Activated naive CD8-positive, alpha-beta T cell treated with anti-CD3 and anti-CD28 coated beads, Interleukin-2, amount 50 U/mL, for 24 hours (primary cell): Measurements from ENCODE around the gene NEDD9.

Experiments
- ATAC-seq: fragments of 150-1000 bp; cut with Tn5 transposase; one replicate; pipeline ENCODE4 v1.10.0; 2021
- DNase-seq: peaks from one replicate; pipeline ENCODE4 v3.0.0; 2021
- H3K27ac Mint-ChIP-seq: one replicate; pipeline ENCODE4 v1.8.0; 2021; ENCODE audit warnings: mild to moderate bottlenecking, mixed read lengths
- H3K27me3 Mint-ChIP-seq: one replicate; pipeline ENCODE4 v1.8.0; 2021; ENCODE audit warnings: mixed read lengths
- H3K36me3 Mint-ChIP-seq: one replicate; pipeline ENCODE4 v1.8.0; 2021; ENCODE audit warnings: low read depth, mixed read lengths
- H3K4me1 Mint-ChIP-seq: one replicate; pipeline ENCODE4 v1.8.0; 2021; ENCODE audit warnings: mixed read lengths
- H3K4me3 Mint-ChIP-seq: one replicate; pipeline ENCODE4 v1.8.0; 2021; ENCODE audit warnings: mild to moderate bottlenecking, moderate library complexity, mixed read lengths
- H3K9me3 Mint-ChIP-seq: one replicate; pipeline ENCODE4 v1.8.0; 2021; ENCODE audit warnings: mixed read lengths

Gene NEDD9

GRCh38 chr6:11200356-11200755 lies 32.1 kb downstream of the NEDD9 start:
- H3K27ac Mint-ChIP-seq: no peak overlapping the region
- peaks cover 50% of the 10 kb centered on the region for H3K4me1 Mint-ChIP-seq
- no peak overlapping the region for H3K4me3 Mint-ChIP-seq
- DNase-seq (no peak), ATAC-seq (no peak)
- H3K36me3 Mint-ChIP-seq: peaks cover 42% of the 10 kb centered on the region
- no peaks in the 10 kb centered on the region for H3K9me3 Mint-ChIP-seq
- H3K27me3 Mint-ChIP-seq: no peaks in the 10 kb centered on the region

GRCh38 chr6:11198663-11199603 lies 33.5 kb downstream of the NEDD9 start:
- no peaks in the 10 kb centered on the region for H3K27me3 Mint-ChIP-seq
- H3K36me3 Mint-ChIP-seq: peaks cover 45% of the 10 kb centered on the region
- no peak for DNase-seq
- no peak overlapping the region for H3K4me3 Mint-ChIP-seq
- ATAC-seq: peak; percentile 65
- H3K4me1 Mint-ChIP-seq: peaks cover 50% of the 10 kb centered on the region
- no peaks in the 10 kb centered on the region for H3K9me3 Mint-ChIP-seq
- H3K27ac Mint-ChIP-seq: peak overlapping the region; percentile 81

GRCh38 chr6:11197850-11198249 lies 34.6 kb downstream of the NEDD9 start:
- Mint-ChIP-seq H3K4me3 (no peak overlapping the region), H3K27ac (no peak overlapping the region), H3K36me3 (peaks cover 47% of the 10 kb centered on the region)

GRCh38 chr6:11197175-11197536 lies 35.3 kb downstream of the NEDD9 start:
- no peaks in the 10 kb centered on the region for H3K27me3 Mint-ChIP-seq
- peaks cover 34% of the 10 kb centered on the region for H3K4me1 Mint-ChIP-seq
- ATAC-seq (no peak), DNase-seq (no peak)
- H3K4me3 Mint-ChIP-seq: no peak overlapping the region
- no peak overlapping the region for H3K27ac Mint-ChIP-seq
- no peaks in the 10 kb centered on the region for H3K9me3 Mint-ChIP-seq
- H3K36me3 Mint-ChIP-seq: peaks cover 50% of the 10 kb centered on the region

More at GRCh38 chr6:11197850-11198249, 34.6 kb downstream of the NEDD9 start:
- DNase-seq (no peak), ATAC-seq (no peak)
- no peaks in the 10 kb centered on the region for H3K9me3 Mint-ChIP-seq
- peaks cover 41% of the 10 kb centered on the region for H3K4me1 Mint-ChIP-seq
- H3K27me3 Mint-ChIP-seq: no peaks in the 10 kb centered on the region

GRCh38 chr6:11196511-11197174 lies 35.8 kb downstream of the NEDD9 start:
- DNase-seq: no peak
- Mint-ChIP-seq H3K4me3 (no peak overlapping the region), H3K27ac (no peak overlapping the region), H3K36me3 (peaks cover 51% of the 10 kb centered on the region), H3K27me3 (no peaks in the 10 kb centered on the region), H3K4me1 (peaks cover 29% of the 10 kb centered on the region), H3K9me3 (no peaks in the 10 kb centered on the region)
- ATAC-seq: no peak

- ATAC-seq (no peak), DNase-seq (no peak)
- H3K36me3 Mint-ChIP-seq: peaks cover 53% of the 10 kb centered on the region
- no peak overlapping the region for H3K27ac Mint-ChIP-seq
- peaks cover 16% of the 10 kb centered on the region for H3K4me1 Mint-ChIP-seq
- H3K9me3 Mint-ChIP-seq: no peaks in the 10 kb centered on the region
- no peak overlapping the region for H3K4me3 Mint-ChIP-seq
- no peaks in the 10 kb centered on the region for H3K27me3 Mint-ChIP-seq
Measured at GRCh38 chr6:11194356-11195218, 37.9 kb downstream of the NEDD9 start.

GRCh38 chr6:11193434-11193833 lies 39.0 kb downstream of the NEDD9 start:
- DNase-seq (no peak), ATAC-seq (no peak)
- Mint-ChIP-seq H3K27me3 (no peaks in the 10 kb centered on the region), H3K4me3 (no peak overlapping the region), H3K36me3 (peaks cover 54% of the 10 kb centered on the region), H3K27ac (peak overlapping the region; percentile 58), H3K9me3 (no peaks in the 10 kb centered on the region), H3K4me1 (peaks cover 5% of the 10 kb centered on the region)

GRCh38 chr6:11192167-11192566 lies 40.3 kb downstream of the NEDD9 start:
- H3K4me3 Mint-ChIP-seq: no peak overlapping the region
- H3K27ac Mint-ChIP-seq: peak overlapping the region; percentile 65
- peaks cover 3% of the 10 kb centered on the region for H3K4me1 Mint-ChIP-seq
- peaks cover 62% of the 10 kb centered on the region for H3K36me3 Mint-ChIP-seq
- DNase-seq: no peak
- H3K9me3 Mint-ChIP-seq: no peaks in the 10 kb centered on the region
- no peak for ATAC-seq
- no peaks in the 10 kb centered on the region for H3K27me3 Mint-ChIP-seq

GRCh38 chr6:11190625-11191245 lies 41.7 kb downstream of the NEDD9 start:
- Mint-ChIP-seq H3K27me3 (no peaks in the 10 kb centered on the region), H3K27ac (no peak overlapping the region), H3K9me3 (no peaks in the 10 kb centered on the region), H3K4me3 (no peak overlapping the region), H3K4me1 (no peaks in the 10 kb centered on the region), H3K36me3 (peaks cover 69% of the 10 kb centered on the region)
- DNase-seq (no peak), ATAC-seq (no peak)

- DNase-seq (no peak), ATAC-seq (no peak)
- Mint-ChIP-seq H3K4me3 (no peak overlapping the region), H3K36me3 (peaks cover 76% of the 10 kb centered on the region), H3K4me1 (no peaks in the 10 kb centered on the region), H3K9me3 (no peaks in the 10 kb centered on the region), H3K27ac (no peak overlapping the region), H3K27me3 (no peaks in the 10 kb centered on the region)
Measured at GRCh38 chr6:11189865-11190624, 42.4 kb downstream of the NEDD9 start.

- no peak overlapping the region for H3K4me3 Mint-ChIP-seq
- no peaks in the 10 kb centered on the region for H3K27me3 Mint-ChIP-seq
- peaks cover 80% of the 10 kb centered on the region for H3K36me3 Mint-ChIP-seq
- H3K27ac Mint-ChIP-seq: peak overlapping the region; percentile 34
- DNase-seq: no peak
- ATAC-seq: no peak
- no peaks in the 10 kb centered on the region for H3K4me1 Mint-ChIP-seq
- H3K9me3 Mint-ChIP-seq: peaks cover 4% of the 10 kb centered on the region
Measured at GRCh38 chr6:11188161-11188915, 44.1 kb downstream of the NEDD9 start.

GRCh38 chr6:11187301-11187700 lies 45.2 kb downstream of the NEDD9 start:
- Mint-ChIP-seq H3K9me3 (peaks cover 7% of the 10 kb centered on the region), H3K27me3 (no peaks in the 10 kb centered on the region), H3K4me1 (no peaks in the 10 kb centered on the region), H3K4me3 (no peak overlapping the region), H3K27ac (no peak overlapping the region), H3K36me3 (peaks cover 80% of the 10 kb centered on the region)
- DNase-seq (no peak), ATAC-seq (no peak)

GRCh38 chr6:11185204-11185842 lies 47.1 kb downstream of the NEDD9 start:
- ATAC-seq (no peak), DNase-seq (no peak)
- no peak overlapping the region for H3K27ac Mint-ChIP-seq
- H3K4me1 Mint-ChIP-seq: no peaks in the 10 kb centered on the region
- no peaks in the 10 kb centered on the region for H3K27me3 Mint-ChIP-seq
- H3K9me3 Mint-ChIP-seq: peaks cover 25% of the 10 kb centered on the region
- H3K4me3 Mint-ChIP-seq: no peak overlapping the region
- peaks cover 80% of the 10 kb centered on the region for H3K36me3 Mint-ChIP-seq
